Activated naive CD8-positive, alpha-beta T cell treated with anti-CD3 and anti-CD28 coated beads, Interleukin-2, amount 50 U/mL, for 16 hours (primary cell): Measurements from ENCODE around the gene NFYC.

Source experiments
- DNase-seq: peaks from one replicate; pipeline ENCODE4 v3.0.0-alpha.2; 2020; ENCODE audit warnings: low read depth, low spot score

Gene NFYC

DNA sequence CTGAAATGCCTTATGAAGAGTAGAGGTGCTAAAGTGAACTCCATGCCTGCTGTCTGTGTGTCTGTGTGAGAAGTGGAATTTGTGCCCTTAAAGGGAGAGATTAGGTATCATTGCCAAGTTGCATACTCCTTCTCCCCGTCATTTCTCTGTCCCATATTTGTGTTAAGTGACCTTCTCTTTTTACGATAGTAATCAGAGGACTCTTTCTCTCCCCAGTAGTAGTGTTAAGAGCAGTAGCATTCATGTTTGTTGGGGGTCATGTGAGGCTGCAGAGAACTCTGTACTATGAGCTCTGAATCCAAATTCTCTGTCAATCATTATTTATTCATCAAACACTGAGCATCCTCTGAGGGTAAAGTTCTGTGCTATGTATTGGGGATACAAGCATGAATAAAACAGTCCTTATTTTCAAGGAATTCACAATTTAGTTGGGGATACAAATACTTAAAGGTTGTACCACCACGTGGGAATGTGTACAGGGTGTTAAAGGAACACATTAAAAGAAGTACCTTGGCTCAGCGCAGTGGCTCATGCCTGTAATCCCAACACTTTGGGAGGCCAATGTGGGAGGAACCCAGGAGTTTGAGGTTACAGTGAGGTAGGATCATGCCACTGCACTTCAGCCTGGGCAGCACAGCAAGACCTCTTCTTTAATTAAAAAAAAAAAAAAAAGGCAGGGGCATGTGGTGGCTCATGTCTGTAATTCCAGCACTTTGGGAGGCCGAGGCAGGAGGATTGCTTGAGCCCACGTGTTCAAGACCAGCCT, 67.3 kb downstream of the NFYC start:
- DNase-seq: no peak

DNA sequence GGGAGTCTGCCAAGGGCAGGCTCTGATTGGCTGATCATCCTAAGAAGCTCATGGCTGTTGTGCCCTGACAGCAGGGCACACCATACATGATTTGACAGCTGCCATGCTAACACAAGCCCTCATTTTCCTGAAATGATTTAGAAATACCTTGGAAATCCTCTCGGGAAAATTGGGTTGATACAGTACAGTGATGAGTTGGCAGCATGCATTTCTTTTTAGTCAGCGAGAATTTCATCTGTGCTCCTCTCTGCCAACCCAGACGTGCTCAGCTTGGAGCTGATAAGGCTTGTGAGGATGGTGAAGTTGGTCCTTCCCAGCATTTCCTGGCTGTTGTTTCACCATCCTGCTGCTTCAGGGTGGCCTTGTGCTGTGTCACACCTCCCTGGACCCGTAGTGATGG, 69.5 kb downstream of the NFYC start:
- no peak for DNase-seq

DNA sequence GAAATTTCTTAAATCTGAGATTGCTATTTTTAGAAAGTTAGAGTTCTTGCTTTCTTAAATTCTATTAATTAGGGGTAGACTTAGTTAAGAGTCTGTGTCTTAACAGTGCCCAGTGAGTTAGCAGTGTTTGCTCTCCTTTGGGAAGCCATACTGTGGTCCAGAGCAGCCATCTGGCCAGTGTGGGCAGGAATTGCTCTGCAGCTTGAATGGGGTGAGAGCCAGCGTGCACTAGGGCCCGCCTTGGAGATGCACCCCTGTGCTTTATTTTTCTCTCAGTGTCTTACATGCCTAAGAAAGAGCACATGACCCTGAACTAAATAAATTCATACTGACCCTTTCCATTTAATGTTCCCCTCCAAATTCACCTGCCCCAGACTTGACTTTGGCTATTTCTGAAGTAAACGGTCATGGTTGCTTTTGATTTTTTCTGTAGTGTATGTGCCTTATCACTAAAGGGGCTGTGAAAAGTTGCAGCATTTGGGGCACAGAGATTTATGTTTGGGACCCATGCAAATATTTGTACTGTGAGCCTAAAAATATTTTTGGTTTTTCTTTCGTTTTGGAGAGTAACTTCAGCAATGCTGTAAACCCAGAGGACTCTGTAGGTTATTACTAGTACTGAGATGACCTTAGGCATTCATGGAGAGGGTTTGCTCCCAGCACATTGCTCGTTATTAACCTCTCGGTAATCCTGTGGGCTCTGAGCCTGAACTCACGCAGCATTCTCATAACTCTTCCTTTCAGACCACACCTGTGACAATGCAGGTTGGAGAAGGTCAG, 70.8 kb downstream of the NFYC start:
- no peak for DNase-seq

DNA sequence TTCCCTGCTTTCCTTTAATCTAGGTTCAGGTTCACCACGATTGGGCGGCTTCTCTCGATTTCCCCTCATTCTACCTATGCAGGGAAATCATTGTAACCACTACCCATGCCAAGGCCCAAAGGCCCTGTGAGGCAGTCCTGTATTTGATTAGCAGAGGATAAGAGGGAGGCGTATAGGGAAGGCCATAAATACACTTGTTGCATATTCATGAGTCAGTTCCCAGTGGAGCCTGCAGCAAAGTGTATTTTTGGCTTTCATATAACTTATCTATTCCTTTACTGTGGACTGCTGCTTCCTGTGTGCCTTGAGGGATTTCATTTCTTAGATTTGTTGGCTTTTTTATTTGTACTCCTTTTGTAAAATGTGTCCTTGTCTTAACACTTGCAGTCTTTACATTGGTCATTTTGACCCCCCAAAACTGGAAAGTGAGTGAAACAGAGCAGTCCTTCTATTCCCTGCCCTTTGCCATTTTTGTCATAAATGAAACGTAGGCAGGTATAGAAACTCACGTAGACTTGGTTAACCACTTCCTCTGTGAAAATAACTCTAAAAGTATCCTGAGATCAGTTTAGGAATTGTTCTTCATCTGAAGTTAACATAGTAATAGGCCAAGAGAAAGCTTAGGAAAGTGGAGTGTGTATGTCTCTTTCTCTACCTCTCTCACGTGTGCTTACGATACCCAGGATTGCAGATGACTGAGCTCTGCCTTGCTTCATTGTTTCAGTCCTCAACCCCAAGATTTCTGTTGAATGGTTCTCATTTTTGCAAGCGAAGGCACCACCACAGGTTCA, 72.4 kb downstream of the NFYC start:
- DNase-seq: no peak

DNA sequence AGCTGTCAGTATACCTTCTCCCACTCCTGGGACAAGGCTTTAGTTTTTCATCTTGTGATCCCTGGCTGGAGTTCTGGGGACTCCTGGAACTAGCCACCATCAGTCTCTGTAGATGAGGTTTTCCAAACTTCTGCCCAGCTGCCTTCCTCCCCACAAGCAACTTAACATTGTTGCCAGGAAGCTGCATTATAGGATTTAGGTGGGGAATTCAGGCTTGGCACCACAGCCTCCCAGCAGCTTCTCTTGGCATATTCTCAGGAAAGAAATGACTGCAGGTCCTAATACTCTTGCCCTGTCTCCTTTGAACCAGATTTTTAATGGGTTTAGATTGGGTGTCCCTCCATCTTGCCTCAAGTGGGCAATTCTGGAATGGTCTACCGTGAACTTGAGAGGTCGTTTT, 73.5 kb downstream of the NFYC start:
- DNase-seq: no peak

DNA sequence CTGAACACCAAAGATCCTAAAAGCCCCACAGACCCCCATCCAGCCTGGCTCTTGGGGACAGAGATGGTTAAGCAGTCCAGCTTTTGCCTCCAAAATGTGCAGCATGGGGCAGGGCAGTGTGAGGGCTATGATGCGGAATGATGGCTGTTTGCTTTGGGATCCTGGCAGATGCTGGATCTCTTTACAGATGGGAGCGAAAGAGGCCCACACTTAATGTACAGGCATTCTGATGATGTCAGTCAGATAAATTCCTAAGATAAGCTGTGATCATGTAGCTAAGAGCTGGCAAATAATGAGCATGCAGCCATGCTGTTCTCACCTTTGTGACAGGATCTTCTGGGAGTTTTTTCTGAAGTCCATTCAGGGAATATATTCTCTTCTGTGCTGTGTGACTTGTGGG, 74.5 kb downstream of the NFYC start:
- no peak for DNase-seq

DNA sequence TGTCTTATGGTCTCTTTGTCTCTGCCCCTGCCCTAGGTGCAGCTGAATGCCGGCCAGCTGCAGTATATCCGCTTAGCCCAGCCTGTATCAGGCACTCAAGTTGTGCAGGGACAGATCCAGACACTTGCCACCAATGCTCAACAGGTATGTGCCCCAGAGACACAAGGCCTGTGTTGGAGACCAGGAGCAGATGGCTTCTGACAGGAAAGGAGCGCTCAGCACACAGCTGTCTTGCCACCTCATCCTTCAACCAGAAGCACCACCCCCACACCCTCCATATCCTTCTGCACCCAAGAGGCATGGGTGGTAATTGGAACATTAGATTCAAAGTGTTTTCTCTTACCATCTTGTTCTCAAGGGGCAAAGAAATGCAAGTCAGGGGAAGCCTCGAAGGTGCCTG, 75.1 kb downstream of the NFYC start:
- no peak for DNase-seq

DNA sequence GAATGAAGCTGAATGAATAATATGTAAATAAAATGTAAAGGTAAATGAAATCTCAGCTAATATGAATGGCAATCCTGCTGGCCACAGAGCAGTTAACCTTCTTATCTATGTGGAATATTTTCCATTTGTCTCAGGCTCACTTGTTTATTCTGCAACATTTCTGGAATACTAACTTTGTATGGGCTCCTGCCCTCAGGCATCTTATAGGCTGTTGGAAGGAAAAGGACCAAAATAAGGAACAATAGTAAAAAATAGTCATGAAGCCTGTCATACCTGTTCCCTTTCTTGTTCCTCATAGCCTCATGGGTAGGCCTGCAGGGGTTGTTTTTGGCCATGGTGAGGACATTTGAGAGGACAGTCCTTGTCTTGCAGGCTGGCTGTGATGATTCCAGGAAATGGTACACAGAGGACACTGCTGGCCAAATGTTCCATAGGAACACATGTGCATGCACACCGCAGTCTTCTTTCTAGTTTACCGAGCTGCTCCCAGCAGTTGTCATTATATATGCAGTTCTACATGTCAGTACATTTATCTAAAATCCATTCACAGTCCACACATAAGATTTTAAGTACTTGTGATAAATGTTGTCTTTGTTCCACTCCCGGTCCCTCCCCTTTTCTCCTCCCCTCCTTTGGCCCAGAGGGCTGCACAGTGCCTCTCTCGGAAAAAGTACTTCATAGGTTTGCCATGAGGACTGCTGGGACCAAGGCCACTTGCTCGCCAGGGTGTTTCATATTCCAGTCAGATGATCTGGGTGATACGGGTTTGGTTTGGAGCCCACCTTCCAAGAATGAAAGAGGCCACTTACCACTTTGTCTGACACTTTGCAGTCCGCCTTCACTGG, 76.9 kb downstream of the NFYC start:
- DNase-seq: no peak

DNA sequence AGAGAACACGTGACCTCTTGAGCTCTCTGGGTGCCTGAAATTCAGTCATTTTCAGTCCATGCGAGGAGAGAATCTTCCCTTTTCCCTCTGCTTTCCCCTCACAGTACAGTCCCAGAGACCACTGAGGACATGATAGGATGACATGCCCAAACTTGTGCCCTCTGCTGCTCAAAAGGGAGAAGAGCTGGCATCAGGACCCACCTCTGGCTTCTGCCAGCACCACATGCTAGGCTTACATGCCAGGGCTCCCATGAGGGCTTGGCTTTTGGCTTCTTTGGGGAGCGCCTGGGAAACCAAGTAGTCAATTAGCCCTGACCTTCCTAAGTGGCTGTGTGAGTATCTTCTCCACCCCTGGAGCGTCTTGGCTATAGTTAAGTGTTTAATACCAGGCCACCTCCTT, 78.3 kb downstream of the NFYC start:
- DNase-seq: no peak

DNA sequence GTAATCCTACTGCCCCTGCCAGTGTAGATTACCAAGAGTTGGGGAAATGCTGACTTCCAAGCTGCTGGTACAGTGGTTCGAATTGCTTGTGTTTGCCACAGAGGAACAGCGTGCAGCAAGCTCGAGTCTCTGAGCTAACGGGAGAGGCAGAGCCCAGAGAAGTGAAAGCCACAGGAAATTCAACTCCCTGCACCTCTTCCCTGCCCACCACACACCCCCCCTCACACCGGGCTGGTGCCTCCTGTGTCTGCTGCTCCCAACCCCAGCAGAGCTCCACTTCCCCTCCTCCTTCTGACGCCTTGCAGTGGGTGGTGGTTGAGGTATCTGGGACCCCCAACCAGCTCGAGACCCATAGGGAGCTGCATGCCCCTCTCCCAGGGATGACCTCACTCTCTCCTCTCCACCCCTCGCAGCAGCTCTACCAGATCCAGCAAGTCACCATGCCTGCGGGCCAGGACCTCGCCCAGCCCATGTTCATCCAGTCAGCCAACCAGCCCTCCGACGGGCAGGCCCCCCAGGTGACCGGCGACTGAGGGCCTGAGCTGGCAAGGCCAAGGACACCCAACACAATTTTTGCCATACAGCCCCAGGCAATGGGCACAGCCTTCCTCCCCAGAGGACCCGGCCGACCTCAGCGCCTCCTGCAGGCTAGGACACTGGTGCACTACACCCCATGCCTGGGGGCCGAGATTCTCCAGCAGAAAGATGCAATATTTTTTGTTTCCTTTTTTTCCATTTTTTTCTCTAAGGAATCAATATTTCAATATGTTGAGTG, 79.0 kb downstream of the NFYC start:
- no peak for DNase-seq

DNA sequence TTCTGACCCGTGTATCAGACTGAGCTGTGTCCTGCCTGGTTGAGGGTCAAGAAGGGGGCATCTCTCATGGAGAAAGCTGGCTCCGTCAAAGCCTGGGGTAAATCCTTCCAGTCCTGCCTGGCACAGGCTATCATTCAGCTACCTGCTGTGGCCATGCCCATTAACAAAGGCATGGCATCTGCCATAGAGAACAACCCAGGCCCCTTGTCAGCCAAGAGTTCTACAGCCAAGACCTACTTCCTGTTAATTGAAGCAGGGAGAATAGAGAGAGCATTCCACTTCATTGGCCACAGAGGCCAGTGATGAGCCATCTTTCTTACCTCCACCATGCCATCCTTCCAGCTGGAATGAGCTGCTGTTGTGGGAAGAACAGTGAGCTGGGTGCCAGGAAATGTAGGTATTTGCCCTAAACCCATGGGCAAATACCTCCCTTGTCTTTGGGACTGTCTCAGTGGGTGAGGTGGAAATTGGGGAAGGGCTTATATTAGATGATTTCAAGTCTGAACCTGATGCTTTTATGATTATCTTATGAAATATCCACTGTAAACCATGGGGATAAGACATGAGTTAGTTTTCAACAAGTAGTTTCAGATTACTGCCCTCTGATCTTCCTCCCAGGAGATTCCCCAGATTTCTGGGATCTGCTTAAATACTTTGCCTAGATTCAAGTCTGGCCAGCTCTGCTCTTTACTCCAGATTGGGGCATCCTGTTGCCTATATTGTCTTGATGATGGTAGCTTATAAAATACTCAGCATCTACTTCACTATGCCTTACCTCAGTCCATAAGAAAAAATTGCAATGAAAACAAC, 80.8 kb downstream of the NFYC start:
- no peak for DNase-seq

DNA sequence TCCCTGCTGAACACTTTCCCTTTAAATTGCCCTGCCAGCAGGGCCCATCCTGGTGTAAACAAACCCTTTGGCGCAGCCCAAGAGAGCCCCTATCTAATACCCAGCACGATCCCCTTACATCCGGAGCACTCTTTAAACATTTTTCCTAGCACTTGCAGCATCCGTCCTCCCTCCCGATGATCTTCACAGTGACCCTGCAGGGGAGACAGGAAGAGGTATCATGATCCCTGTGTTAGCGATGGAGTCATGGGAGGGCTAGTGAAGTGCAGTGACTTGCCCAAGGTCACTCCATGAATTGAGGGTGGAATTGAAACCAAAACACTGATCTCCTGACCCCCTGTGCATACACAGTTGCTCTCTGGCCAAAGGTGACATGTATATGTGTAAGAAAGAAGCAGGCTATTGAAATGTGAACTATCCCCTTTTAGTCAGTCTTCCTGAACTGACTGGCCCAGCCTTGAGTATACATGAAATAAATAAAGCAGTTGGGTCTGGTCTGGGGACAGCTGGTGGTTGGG, 82.3 kb downstream of the NFYC start:
- DNase-seq: no peak

DNA sequence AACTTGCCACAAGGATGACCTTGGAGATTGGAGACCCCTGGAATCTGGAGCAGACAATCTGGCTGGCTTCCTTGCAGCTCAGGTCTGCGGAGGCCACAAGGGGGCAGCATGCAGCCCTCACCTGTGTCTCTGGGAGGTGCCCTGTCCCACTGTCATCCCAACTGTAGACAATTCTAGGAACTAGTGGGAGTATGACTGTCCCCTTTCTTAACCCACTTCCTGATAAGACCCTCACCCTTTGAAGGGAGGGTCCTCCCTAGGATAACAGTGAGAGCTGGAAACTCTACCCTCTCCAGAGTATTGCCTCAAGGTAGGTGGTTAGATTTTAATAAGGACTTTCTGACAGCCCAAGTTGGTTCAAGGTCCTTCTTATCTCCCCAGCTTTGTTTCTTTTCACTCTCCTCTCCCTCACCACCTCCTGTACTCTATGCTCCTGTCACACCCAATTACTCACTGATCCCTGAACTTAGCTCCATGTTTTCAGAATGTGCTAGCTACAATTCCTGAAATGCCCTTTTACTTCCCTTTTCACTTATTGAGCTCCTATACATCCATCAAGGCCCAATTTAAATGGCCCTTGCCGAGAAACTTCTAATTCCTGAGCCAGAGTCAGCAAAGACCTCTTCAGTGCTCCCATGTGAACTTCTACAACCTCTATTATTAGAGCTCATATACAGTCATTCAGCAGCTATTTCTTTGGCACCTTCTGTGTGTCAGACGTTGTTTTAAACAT, 82.9 kb downstream of the NFYC start:
- peak; percentile 47 for DNase-seq

DNA sequence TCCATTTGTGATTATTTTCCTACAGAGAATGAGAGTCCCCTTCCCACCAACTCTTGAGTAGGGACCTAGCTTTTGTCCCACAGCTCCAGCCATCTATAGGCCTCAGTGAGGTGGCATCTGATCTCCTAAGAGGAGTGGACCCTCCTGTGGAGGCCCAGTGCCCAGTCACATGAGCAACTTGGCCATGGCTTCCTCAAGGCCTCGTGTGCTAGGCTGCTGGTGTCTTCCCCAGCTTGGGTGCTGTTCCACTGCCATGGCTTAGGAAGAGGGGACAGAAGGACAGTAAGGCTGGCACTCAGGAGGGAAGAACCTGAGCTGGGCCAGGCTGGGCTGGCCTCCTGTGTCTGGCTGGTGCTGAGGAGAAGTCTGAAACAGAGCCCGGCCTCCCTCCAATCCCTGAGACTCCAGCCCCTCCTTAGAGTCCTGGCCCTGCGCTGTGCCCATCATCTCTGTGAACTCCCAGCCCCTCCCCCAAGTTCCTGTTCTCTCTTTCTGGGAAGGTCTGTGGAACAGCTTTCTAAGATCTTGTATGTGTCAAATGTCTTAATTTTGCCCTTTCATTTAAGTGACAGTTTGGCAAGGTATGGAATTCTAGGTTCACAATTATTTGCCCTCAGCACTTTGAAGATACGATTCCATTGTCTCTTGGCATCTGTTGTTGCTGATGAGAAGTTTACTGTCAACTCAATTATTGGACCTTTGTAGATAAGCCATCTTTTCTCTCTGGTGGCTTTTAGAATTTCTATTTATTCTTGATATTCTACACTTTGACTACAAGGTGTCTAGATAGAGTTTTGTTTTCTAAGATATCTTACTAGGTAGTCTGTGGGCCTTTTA, 85.0 kb downstream of the NFYC start:
- no peak for DNase-seq

DNA sequence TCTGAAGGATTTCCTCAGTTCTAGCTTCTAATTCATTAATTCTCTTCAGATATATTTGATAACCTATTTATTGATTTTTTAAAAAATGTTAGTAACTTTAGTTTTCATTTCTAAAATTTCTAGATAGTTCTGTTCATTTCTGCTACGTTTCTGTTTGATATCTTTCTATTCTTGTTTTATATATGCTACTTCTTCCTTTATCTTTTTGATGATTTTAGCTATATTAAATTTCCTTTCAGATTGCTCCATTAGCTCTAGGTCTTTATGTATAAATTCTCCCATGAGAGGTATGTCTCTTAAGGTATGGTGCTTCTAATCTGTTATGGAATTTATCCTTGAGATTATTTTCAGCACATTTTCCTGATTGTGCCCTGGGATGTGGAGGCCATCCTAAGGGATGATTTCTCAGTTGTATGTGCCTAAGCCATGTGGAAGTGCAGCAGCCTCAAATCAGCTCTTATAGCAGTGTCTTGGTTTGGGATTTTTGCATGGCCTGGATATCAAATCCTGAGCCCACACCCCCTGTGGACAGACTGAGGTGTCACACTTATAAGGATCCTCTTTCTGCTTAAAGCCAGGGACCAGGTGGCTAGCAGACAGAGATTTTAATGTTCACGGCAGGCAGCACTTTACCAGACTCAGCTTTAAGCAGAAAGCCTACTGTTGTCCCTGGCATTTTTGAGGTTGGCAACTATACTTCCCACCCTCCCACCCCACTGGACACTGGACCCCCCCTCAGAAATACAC, 85.9 kb downstream of the NFYC start:
- DNase-seq: no peak

DNA sequence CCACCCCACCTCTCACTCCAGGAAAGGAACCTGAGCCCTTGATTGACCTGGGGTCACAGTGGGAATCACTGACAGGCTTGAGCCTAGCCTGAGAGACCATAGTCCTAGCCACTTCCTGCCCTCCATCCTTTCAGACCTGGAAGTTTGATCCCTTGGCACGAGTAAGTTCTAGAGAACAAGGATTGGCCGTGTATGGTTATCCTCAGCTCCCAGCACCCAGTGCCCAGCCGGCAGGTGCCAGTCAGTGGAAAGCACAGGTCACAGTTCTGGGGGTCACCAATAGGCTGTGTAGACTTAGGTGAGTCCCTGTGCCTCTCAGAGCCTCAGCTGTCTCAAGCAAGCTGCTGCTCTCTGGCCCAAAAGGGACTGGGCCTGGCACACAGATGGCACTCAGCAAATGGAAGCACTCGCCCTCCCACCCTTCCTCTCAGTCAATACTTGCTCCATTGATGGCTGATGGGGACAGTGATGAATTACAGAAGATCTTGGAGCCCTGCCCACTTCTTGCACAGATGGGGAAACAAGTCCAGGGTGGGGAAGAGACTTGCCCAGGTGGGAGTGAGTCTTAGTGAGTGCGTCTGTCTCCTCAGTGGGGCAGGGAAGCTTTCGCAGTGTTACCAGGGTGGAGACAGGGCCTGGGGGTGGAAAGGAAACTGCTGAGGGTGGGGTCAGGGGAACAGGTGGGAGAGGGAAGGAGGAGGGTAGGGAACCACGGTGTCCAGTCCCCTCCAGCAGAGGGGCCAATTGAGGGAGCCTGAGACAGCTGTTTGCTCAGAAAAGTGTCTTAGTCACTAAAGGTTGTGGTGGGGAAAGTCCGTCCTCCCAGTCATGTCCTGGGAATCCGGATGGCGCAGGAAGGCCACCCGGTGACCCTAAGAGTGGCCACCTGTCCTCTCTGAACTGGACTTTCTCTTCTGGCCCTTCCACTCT, 89.4 kb downstream of the NFYC start:
- DNase-seq: no peak
